Measurements from ENCODE around the gene GNA12.

DNA sequence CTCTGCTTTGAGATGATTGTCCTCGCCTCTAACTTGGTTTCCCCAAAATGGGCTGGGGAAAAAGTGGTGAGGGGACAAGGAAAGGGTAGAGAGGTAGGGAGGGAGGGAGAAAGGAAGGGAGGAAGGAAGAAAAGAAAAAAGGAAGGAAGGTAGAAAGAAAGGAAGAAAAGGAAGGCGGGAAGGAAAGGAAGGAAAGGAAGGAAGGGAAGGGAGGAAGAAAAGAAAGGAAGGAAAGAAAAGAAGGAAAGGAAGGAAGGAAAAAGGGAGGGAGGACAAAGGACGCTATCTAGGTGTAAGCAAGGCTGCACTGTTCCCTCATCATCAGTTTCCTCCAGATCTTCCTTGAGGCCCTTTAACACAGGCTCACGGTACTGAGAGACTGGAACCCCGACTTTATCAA lies 2.2 kb downstream of the GNA12 start:
- TF ChIP-seq CTCF (conservative IDR thresholded peaks at IDR 0.05) (no peak), ZFX (IDR thresholded peaks at IDR 0.05) (no peak)
